Measurements from ENCODE around the gene SNED1. TPM values are rescaled to one million over a fixed set of nuclear protein-coding genes. Genes with fewer than 3 reads are reported as not detected.

The SNED1 gene
- total RNA-seq, 2 donors from 2014 or later, result 4.6 TPM

- Histone ChIP-seq H3K9ac (ENCODE audit: low read depth in 2 of 2, low read length in 2 of 2) (no peak overlapping the region), H3K9me3 (no peaks in the 10 kb centered on the region), H3K27ac (no peak overlapping the region), H3K4me1 (no peaks in the 10 kb centered on the region), H3K36me3 (no peaks in the 10 kb centered on the region), H3K27me3 (no peaks in the 10 kb centered on the region), H3K4me3 (no peak overlapping the region)
- no peak for DNase-seq
- no peak for TF ChIP-seq CTCF (IDR thresholded peaks at IDR 0.05)
- intact Hi-C loops (cut with DNase I), result no loop called here
Measured at GRCh38 chr2:241074901-241075540, 76.6 kb downstream of the SNED1 start.

GRCh38 chr2:241080405-241081189 lies 82.2 kb downstream of the SNED1 start:
- DNase-seq, result no peak

GRCh38 chr2:241081190-241081642 lies 82.8 kb downstream of the SNED1 start:
- no peak for DNase-seq
- intact Hi-C loops (cut with DNase I), result no loop called here
- Histone ChIP-seq H3K9ac (ENCODE audit: low read depth in 2 of 2, low read length in 2 of 2) (no peak overlapping the region), H3K9me3 (no peaks in the 10 kb centered on the region), H3K27ac (no peak overlapping the region), H3K27me3 (no peaks in the 10 kb centered on the region), H3K4me3 (no peak overlapping the region), H3K36me3 (no peaks in the 10 kb centered on the region), H3K4me1 (peaks cover 3% of the 10 kb centered on the region)
- TF ChIP-seq CTCF (IDR thresholded peaks at IDR 0.05), result no peak

More at GRCh38 chr2:241080405-241081189, 82.2 kb downstream of the SNED1 start:
- Histone ChIP-seq H3K9ac (ENCODE audit: low read depth in 2 of 2, low read length in 2 of 2) (no peak overlapping the region), H3K4me3 (no peak overlapping the region), H3K27ac (no peak overlapping the region), H3K27me3 (no peaks in the 10 kb centered on the region), H3K36me3 (no peaks in the 10 kb centered on the region), H3K9me3 (no peaks in the 10 kb centered on the region), H3K4me1 (peaks cover 3% of the 10 kb centered on the region)
- intact Hi-C loops (cut with DNase I), result no loop called here
- TF ChIP-seq CTCF (IDR thresholded peaks at IDR 0.05), result no peak

- DNase-seq, result no peak
- H3K27ac ChIP-seq, result no peak overlapping the region
- H3K36me3 ChIP-seq, result no peaks in the 10 kb centered on the region
- H3K4me3 ChIP-seq, result no peak overlapping the region
- peaks cover 3% of the 10 kb centered on the region for H3K4me1 ChIP-seq
- H3K9ac ChIP-seq (ENCODE audit: low read depth in 2 of 2, low read length in 2 of 2), result no peak overlapping the region
- intact Hi-C loops (cut with DNase I), result no loop called here
- no peaks in the 10 kb centered on the region for H3K27me3 ChIP-seq
- no peak for TF ChIP-seq CTCF (IDR thresholded peaks at IDR 0.05)
- no peaks in the 10 kb centered on the region for H3K9me3 ChIP-seq
Measured at GRCh38 chr2:241081643-241082340, 83.4 kb downstream of the SNED1 start.

- no peak for TF ChIP-seq CTCF (IDR thresholded peaks at IDR 0.05)
- no peak for DNase-seq
- intact Hi-C loops (cut with DNase I), result no loop called here
- no peak overlapping the region for H3K4me3 ChIP-seq
- peaks cover 3% of the 10 kb centered on the region for H3K4me1 ChIP-seq
- no peaks in the 10 kb centered on the region for H3K27me3 ChIP-seq
- H3K36me3 ChIP-seq, result no peaks in the 10 kb centered on the region
- H3K27ac ChIP-seq, result no peak overlapping the region
- H3K9me3 ChIP-seq, result no peaks in the 10 kb centered on the region
- no peak overlapping the region for H3K9ac ChIP-seq (ENCODE audit: low read depth in 2 of 2, low read length in 2 of 2)
Measured at GRCh38 chr2:241082341-241083090, 84.1 kb downstream of the SNED1 start.
